Glutamatergic neuron (in vitro differentiated cells): Measurements from ENCODE around the gene SLC25A13. TPM values are rescaled to one million over a fixed set of nuclear protein-coding genes. Genes with fewer than 3 reads are reported as not detected.
"Not testable (repeated sequence)": the region's sequence is repeated elsewhere in the genome, so short reads cannot be mapped to it uniquely, and the experiment has no call there.

Source experiments
- DNase-seq: peaks from one replicate; pipeline ENCODE4 v3.0.0; 2022
- H3K27ac Mint-ChIP-seq: one replicate; pipeline ENCODE4 v1.8.0; 2020; ENCODE audit warnings: mild to moderate bottlenecking, mixed read lengths, inconsistent platforms; ENCODE audit not compliant: unreplicated experiment
- H3K27me3 Mint-ChIP-seq: one replicate; pipeline ENCODE4 v1.8.0; 2020; ENCODE audit warnings: mild to moderate bottlenecking, moderate library complexity, mixed read lengths, inconsistent platforms; ENCODE audit not compliant: unreplicated experiment
- H3K36me3 Mint-ChIP-seq: one replicate; pipeline ENCODE4 v1.8.0; 2020; ENCODE audit warnings: mild to moderate bottlenecking, mixed read lengths, inconsistent platforms; ENCODE audit not compliant: unreplicated experiment
- H3K4me1 Mint-ChIP-seq: one replicate; pipeline ENCODE4 v1.8.0; 2020; ENCODE audit warnings: mild to moderate bottlenecking, low read depth, mixed read lengths, inconsistent platforms; ENCODE audit not compliant: unreplicated experiment
- H3K4me3 Mint-ChIP-seq: one replicate; pipeline ENCODE4 v1.8.0; 2020; ENCODE audit warnings: mild to moderate bottlenecking, mixed read lengths, inconsistent platforms; ENCODE audit not compliant: unreplicated experiment
- H3K9me3 Mint-ChIP-seq: one replicate; pipeline ENCODE4 v1.8.0; 2020; ENCODE audit warnings: mild to moderate bottlenecking, moderate library complexity, mixed read lengths, inconsistent platforms; ENCODE audit not compliant: unreplicated experiment
- total RNA-seq: library from RNA; stranded (reverse); fragmentation: NEBNext Ultra II Directional; extraction: Animal tissue kit (Norgen Biotek cat#: 25700); gene quantifications from one replicate; pipeline ENCODE4 v1.2.1, GENCODE V29; 2021; ENCODE audit not compliant: unreplicated experiment
- TF ChIP-seq, protein P1 (sequence below): fragments of 200-600 bp; sonication (generic); IDR thresholded peaks from one replicate; pipeline ENCODE4 v1.5.0; 2021; ENCODE audit not compliant: partially characterized antibody, unreplicated experiment

SLC25A13 gene
- total RNA-seq, 1 donor from 2014 or later: 48.5 TPM

DNA sequence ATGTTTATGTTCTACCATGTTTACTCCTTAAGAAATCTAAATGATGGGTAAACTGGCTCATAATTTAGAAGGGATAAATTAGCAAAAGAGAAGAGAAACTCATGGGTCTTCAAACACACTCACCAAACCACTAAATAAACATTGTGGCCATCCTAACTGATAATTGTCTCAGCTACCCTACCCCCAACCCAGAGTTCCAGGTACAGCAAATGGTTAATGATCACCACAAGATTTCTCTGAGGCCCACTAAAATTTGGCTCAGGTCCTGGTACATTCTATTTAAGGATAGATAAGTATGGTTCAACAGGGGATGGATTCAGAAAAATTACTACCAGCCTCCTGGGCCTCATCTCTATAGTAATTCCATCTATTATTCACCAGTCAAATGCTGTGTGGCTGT, 21.4 kb downstream of the SLC25A13 start:
- Mint-ChIP-seq H3K9me3 (no peaks in the 10 kb centered on the region), H3K27ac (no peak overlapping the region), H3K27me3 (no peaks in the 10 kb centered on the region), H3K4me1 (no peaks in the 10 kb centered on the region), H3K4me3 (no peak overlapping the region), H3K36me3 (no peaks in the 10 kb centered on the region)
- TF ChIP-seq, protein P1, sequence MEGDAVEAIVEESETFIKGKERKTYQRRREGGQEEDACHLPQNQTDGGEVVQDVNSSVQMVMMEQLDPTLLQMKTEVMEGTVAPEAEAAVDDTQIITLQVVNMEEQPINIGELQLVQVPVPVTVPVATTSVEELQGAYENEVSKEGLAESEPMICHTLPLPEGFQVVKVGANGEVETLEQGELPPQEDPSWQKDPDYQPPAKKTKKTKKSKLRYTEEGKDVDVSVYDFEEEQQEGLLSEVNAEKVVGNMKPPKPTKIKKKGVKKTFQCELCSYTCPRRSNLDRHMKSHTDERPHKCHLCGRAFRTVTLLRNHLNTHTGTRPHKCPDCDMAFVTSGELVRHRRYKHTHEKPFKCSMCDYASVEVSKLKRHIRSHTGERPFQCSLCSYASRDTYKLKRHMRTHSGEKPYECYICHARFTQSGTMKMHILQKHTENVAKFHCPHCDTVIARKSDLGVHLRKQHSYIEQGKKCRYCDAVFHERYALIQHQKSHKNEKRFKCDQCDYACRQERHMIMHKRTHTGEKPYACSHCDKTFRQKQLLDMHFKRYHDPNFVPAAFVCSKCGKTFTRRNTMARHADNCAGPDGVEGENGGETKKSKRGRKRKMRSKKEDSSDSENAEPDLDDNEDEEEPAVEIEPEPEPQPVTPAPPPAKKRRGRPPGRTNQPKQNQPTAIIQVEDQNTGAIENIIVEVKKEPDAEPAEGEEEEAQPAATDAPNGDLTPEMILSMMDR: no peak
- DNase-seq: no peak

DNA sequence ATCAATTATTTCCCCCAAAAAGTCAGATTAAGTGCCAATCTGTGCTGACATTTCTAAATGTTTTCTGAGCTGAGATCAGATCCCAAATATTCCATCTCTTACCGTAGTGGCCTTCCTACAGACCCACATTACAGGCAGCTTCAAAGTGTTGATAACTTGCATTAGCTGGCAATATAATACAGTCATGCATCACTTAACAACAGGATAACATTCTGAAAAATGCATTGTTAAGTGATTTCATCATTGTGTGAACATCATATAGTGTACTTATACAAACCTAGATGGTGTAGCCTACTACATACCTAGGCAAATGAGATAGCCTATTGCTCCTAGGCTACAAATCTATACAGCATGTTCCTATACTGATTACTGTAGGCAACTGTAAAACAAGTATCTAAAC, 22.4 kb downstream of the SLC25A13 start:
- H3K36me3 Mint-ChIP-seq: peaks cover 4% of the 10 kb centered on the region
- no peaks in the 10 kb centered on the region for H3K4me1 Mint-ChIP-seq
- H3K27me3 Mint-ChIP-seq: no peaks in the 10 kb centered on the region
- no peak overlapping the region for H3K27ac Mint-ChIP-seq
- no peak overlapping the region for H3K4me3 Mint-ChIP-seq
- TF ChIP-seq, protein P1: no peak
- no peaks in the 10 kb centered on the region for H3K9me3 Mint-ChIP-seq
- DNase-seq: no peak

DNA sequence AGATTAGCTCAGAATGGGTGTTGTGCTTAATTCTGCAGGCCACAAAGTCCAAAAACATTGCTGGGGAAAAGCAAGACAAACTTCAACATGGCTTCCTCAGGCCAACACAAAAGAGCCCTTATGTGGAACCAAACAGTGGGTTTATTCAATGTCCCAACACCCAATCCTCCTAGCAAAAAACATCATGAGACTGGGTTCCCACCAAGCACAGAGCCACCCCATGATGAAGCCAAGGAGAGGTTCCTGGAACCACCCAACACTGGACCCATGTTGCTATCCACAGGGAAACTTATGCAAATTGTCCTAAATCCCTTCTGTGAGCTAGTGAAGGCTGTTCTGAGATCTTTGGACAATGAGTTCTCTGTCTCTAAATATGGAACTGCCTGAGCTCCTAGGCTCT, 24.0 kb downstream of the SLC25A13 start:
- Mint-ChIP-seq H3K4me3 (no peak overlapping the region), H3K27me3 (no peaks in the 10 kb centered on the region), H3K9me3 (no peaks in the 10 kb centered on the region), H3K27ac (no peak overlapping the region), H3K4me1 (no peaks in the 10 kb centered on the region), H3K36me3 (peaks cover 5% of the 10 kb centered on the region)
- DNase-seq: no peak
- TF ChIP-seq, protein P1: no peak

DNA sequence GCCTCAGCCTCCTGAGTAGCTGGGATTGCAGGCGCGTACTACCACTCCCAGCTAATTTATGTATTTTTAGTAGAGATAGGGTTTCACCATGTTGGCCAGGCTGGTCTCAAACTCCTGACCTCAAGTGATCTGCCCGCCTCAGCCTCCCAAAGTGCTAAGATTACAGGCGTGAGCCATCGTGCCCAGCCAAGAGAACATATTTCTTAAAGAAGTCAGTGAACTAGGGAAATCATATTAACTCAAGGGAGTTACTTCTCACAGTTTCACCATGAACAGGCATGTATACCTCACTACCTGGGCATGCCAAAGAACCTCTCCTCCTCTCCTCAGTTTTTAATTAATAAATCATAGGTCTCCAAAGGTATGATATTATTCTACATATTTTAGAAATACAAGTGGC, 24.5 kb downstream of the SLC25A13 start:
- not testable (repeated sequence) for H3K36me3 Mint-ChIP-seq, H3K9me3 Mint-ChIP-seq, H3K4me3 Mint-ChIP-seq, H3K4me1 Mint-ChIP-seq, DNase-seq, H3K27ac Mint-ChIP-seq, H3K27me3 Mint-ChIP-seq

DNA sequence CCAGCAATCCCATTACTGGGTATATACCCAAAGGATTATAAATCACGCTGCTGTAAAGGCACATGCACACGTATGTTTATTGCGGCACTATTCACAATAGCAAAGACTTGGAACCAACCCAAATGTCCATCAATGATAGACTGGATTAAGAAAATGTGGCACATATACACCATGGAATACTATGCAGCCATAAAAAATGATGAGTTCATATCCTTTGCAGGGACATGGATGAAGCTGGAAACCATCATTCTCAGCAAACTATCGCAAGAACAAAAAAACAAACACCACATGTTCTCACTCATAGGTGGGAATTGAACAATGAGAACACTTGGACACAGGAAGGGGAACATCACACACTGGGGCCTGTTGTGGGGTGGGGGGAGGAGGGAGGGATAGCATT, 28.0 kb downstream of the SLC25A13 start:
- not testable (repeated sequence) for DNase-seq, H3K9me3 Mint-ChIP-seq, H3K4me3 Mint-ChIP-seq, H3K27me3 Mint-ChIP-seq, H3K27ac Mint-ChIP-seq, H3K4me1 Mint-ChIP-seq
- peaks cover 13% of the 10 kb centered on the region for H3K36me3 Mint-ChIP-seq

DNA sequence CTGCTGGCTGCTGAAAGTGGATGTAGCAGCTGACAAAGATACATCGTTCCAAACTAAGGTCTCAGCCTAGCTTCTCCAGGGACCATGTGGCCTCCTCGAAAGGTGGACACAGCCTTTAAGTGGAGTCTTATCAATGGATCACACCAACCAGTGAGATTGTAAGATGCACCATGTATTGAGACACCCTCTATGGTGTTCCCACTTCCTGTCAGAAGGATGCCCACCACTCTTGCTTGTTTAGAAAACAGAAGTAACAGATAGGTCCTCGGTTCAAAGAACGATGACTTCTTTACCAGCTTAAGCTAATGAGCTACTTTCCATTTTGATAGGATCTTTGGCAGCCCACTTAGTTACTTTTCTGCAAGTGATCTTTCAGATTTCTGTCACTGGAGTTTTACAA, 34.3 kb downstream of the SLC25A13 start:
- H3K27ac Mint-ChIP-seq: no peak overlapping the region
- H3K27me3 Mint-ChIP-seq: peaks cover 6% of the 10 kb centered on the region
- peaks cover 18% of the 10 kb centered on the region for H3K36me3 Mint-ChIP-seq
- TF ChIP-seq, protein P1: no peak
- H3K4me1 Mint-ChIP-seq: no peaks in the 10 kb centered on the region
- no peak for DNase-seq
- H3K9me3 Mint-ChIP-seq: peaks cover 6% of the 10 kb centered on the region
- no peak overlapping the region for H3K4me3 Mint-ChIP-seq
